ENCODE measurements around the gene SRPK1. TPM values are rescaled to one million over a fixed set of nuclear protein-coding genes. Genes with fewer than 3 reads are reported as not detected.

SRPK1 gene
- 142 and 184 TPM in 2 replicates for total RNA-seq (2016; rRNA removed; fragmentation: Illumina TruSeq; extraction: Trizol)
- 27.0 and 30.7 TPM in 2 replicates for total RNA-seq (2016; cell fraction: cytosol; rRNA removed; fragmentation: Illumina TruSeq; extraction: Trizol; ENCODE audit: low read depth)
- 139 and 172 TPM in 2 replicates for total RNA-seq (2016; cell fraction: insoluble cytoplasmic fraction; rRNA removed; fragmentation: Illumina TruSeq; extraction: Trizol)
- 53.8 and 63.2 TPM in 2 replicates for total RNA-seq (2016; cell fraction: membrane; rRNA removed; fragmentation: Illumina TruSeq; extraction: Trizol)
- total RNA-seq (2016; cell fraction: nucleus; rRNA removed; fragmentation: Illumina TruSeq; extraction: Trizol), result 163 and 181 TPM in 2 replicates
- polyA plus RNA-seq (2011; rRNA removed), result 50.6 and 56.4 TPM in 2 replicates
- 22.5 and 36.0 TPM in 2 replicates for polyA plus RNA-seq (2011; cell fraction: cytosol; rRNA removed)
- polyA plus RNA-seq (2011; cell fraction: nucleus; rRNA removed), result 66.5 and 79.9 TPM in 2 replicates
- 57.5 and 57.8 TPM in 2 replicates for polyA plus RNA-seq (2012)
- polyA plus RNA-seq (2016; cell fraction: cytosol; fragmentation: Illumina TruSeq; extraction: Trizol; ENCODE audit: low read depth), result 7.4 and 8.0 TPM in 2 replicates
- 125 and 129 TPM in 2 replicates for polyA plus RNA-seq (2016; cell fraction: insoluble cytoplasmic fraction; fragmentation: Illumina TruSeq; extraction: Trizol; ENCODE audit: low read depth)
- polyA plus RNA-seq (2016; cell fraction: membrane; fragmentation: Illumina TruSeq; extraction: Trizol; ENCODE audit: low read depth), result 21.8 and 23.6 TPM in 2 replicates
- polyA plus RNA-seq (2016; cell fraction: nucleus; fragmentation: Illumina TruSeq; extraction: Trizol; ENCODE audit: insufficient read depth, low read depth), result 173 and 179 TPM in 2 replicates
- 76.8 and 87.1 TPM in 2 replicates for polyA minus RNA-seq (2011; rRNA and poly(A)+ RNA removed; ENCODE audit: low replicate concordance)
- polyA minus RNA-seq (2011; cell fraction: cytosol; rRNA and poly(A)+ RNA removed), result 63.8 and 80.5 TPM in 2 replicates
- polyA minus RNA-seq (2011; cell fraction: nucleus; rRNA and poly(A)+ RNA removed), result 233 and 277 TPM in 2 replicates
- percentile 94 among the genes with signal in this experiment for Bru-seq, nascent RNA
- BruChase-seq, experiment 1, labeled RNA remaining after a 6-hour chase, result percentile 96 among the genes with signal in this experiment
- BruChase-seq, experiment 2, labeled RNA remaining after a 2-hour chase, result percentile 97 among the genes with signal in this experiment
- long read RNA-seq, experiment 1, full-length matches to known transcripts, result 10 of 117 reads
- long read RNA-seq, experiment 1, partial matches to known transcripts, result 97 of 117 reads
- long read RNA-seq, experiment 1, other reads (novel, unspliced or antisense), result 10 of 117 reads
- long read RNA-seq, experiment 2, full-length matches to known transcripts, result 19 of 152 reads
- long read RNA-seq, experiment 2, partial matches to known transcripts, result 17 of 152 reads
- long read RNA-seq, experiment 2, other reads (novel, unspliced or antisense), result 116 of 152 reads

GRCh38 chr6:35920793-35921732 is at the start of gene SRPK1:
SRPK1 (minus strand) TSS chr6:35921098; CDS start chr6:35921056, 42 bp downstream.
- Histone ChIP-seq H4K20me1 (ENCODE audit: insufficient read depth, low read length) (peaks cover 32% of the 10 kb centered on the region), H3K36me3 (replicated peaks in 1 of 2; ENCODE audit: control insufficient read depth in 1 of 2, insufficient read depth in 2 of 2, low read length in 2 of 2) (peaks cover 2 to 9% of the 10 kb centered on the region in 2 experiments; a peak in 3 of 5 replicates), H3K27ac (ENCODE audit: extremely low read length, insufficient read depth, low read length) (peak within 1 kb of the TSS; percentile 84), H3K4me2 (ENCODE audit: low read depth, low read length) (peak within 1 kb of the TSS; percentile 97), H3K4me3 (replicated peaks in 1 of 3; ENCODE audit: insufficient read depth in 1 of 3, low read depth in 2 of 3, low read length in 3 of 3) (peak within 1 kb of the TSS; percentile 72 to 93 (median 84)), H3K9me3 (ENCODE audit: low read length) (no peaks in the 10 kb centered on the region), H3K79me2 (ENCODE audit: insufficient read depth, low read length) (peaks cover 51% of the 10 kb centered on the region), H2AFZ (ENCODE audit: low read length) (peak within 1 kb of the TSS; percentile 73), H3K27me3 (ENCODE audit: control insufficient read depth in 1 of 2, insufficient read depth in 2 of 2, low read length in 2 of 2) (no peaks in the 10 kb centered on the region; a peak in 1 of 5 replicates), H3K9ac (ENCODE audit: insufficient read depth, low read depth, low read length) (peak within 1 kb of the TSS; percentile 98), H3K4me1 (ENCODE audit: insufficient read depth, low read length) (peaks cover 56% of the 10 kb centered on the region)
- ATAC-seq (peak; percentile 86), DNase-seq (ENCODE audit: low spot score) (peak; percentile 87), FAIRE-seq (peak; percentile 80)
- WGBS (ENCODE audit: low lambda C conversion rate), result 1% methylated on average over 20 of the region's 69 CpGs
- ChIA-PET POLR2A (interaction anchor here (0.6 to 1.3 kb wide), 3 partner anchors 46 to 423 kb away, joined by 3 read pairs; no protein-coding TSS in a partner anchor), CTCF (ENCODE audit: low intra/inter-chr PET ratio, low total read pairs) (no interaction called here)
- no TSS peak for BruUV-seq (replicated peaks)
- in situ Hi-C loops (cut with HindIII; ENCODE audit: extremely low pct_ligation_motif_present, low pct_unique_long_range_greater_than_20kb), result no loop called here
- intact Hi-C loops (cut with micrococcal nuclease; ENCODE audit: unreplicated experiment), result loop anchor here (1.0 to 5.0 kb wide), 3 partner anchors 51 to 1259 kb away; partner anchors contain the start of gene MAPK14
- TF ChIP-seq MAF1 (CRISPR knock-in tag; IDR thresholded peaks at IDR 0.05; ENCODE audit: borderline replicate concordance), result no peak; the same call in 1 of the 2 replicates
- TF ChIP-seq ZNF235 (CRISPR knock-in tag; IDR thresholded peaks at IDR 0.05; ENCODE audit: borderline replicate concordance), result peak; percentile 98
- no peak for TF ChIP-seq NFE2 (CRISPR knock-in tag; IDR thresholded peaks at IDR 0.05)
- peak; percentile 64; the same call in 1 of the 2 replicates for TF ChIP-seq ZFP82 (CRISPR knock-in tag; IDR thresholded peaks at IDR 0.05; ENCODE audit: borderline replicate concordance)
- peak; percentile 94 for TF ChIP-seq ERF (CRISPR knock-in tag; IDR thresholded peaks at IDR 0.05)
- no peak for TF ChIP-seq HHEX (CRISPR knock-in tag; IDR thresholded peaks at IDR 0.05)
- TF ChIP-seq KLF12 (CRISPR knock-in tag; IDR thresholded peaks at IDR 0.05; ENCODE audit: borderline replicate concordance), result peak; percentile 68; the same call in 1 of the 2 replicates
- TF ChIP-seq ZNF337 (CRISPR knock-in tag; IDR thresholded peaks at IDR 0.05; ENCODE audit: borderline replicate concordance, low read depth), result peak; percentile 54; the same call in 1 of the 2 replicates
- no peak; the same call in 1 of the 2 replicates for TF ChIP-seq ZHX2 (IDR thresholded peaks at IDR 0.05; ENCODE audit: low read depth)
- 0 out of 2 replicates have a peak, but pooled peaks have one; percentile 79 for TF ChIP-seq ZHX2 (CRISPR knock-in tag; IDR thresholded peaks at IDR 0.05; ENCODE audit: borderline replicate concordance)
- no peak for TF ChIP-seq MYNN (CRISPR knock-in tag; IDR thresholded peaks at IDR 0.05; ENCODE audit: low read depth)

Data from HepG2 (cell line).